GM19193 (cell line): ENCODE results near the gene KIF26B.

ENCODE experiments used
- POLR2A ChIP-seq: IDR thresholded peaks from 4 replicates; pipeline ENCODE4 v1.6.1; 2011; ENCODE audit not compliant: insufficient read depth, insufficient read length; ENCODE audit errors: extremely low read depth

KIF26B gene

DNA sequence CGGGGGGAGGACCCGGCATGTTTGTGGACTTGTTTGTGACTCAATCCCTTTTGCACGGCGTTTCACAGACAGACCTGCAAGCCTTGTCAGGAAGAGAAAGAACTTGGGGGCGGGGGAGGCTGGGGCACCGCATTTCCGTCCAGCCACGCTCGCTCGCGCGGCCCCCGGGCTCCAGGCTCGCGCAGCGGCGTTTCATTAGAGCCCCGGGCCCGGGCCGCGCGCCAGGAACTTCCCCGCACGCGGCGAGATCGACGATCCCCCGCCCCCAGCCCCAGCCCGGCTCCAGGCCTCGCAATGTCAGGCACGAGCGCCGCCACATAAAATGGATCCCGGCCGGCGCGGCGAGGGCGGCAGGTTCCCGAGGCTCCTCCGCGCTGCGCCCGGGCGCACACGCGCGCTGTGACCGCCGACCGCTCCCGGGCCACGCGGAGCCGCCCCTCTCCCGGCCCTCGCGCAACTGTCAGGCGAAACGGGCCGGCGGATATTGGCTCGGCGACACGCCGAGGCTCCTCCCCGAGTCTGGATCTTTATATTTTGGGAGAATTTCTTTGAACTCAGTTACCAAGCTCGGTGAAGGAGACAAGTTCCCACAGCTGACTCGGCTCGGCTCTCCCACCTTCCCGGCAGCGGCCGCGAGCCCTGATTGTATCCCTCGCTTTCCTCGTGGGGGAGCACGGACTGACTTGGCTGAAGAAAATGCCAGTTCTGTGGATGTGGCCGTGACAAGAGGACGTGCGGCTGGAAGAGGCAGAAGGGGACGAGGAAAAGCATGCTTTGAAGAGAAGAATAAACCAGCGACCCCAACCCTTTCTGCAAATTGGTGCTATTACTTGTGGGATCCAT is at the start of gene KIF26B:
Gene KIF26B, plus strand, starts transcription at position 557 of the 843 bp plus-strand sequence. CDS start 440 bp downstream, outside the sequence.
- no peak for TF ChIP-seq POLR2A

GRCh38 chr1:245105042-245105441 is 49.7 kb upstream of the KIF26B start:
- TF ChIP-seq POLR2A, result no peak

- TF ChIP-seq POLR2A, result no peak
These were observed 48.9 kb upstream of the KIF26B start for GRCh38 chr1:245105815-245106410.

GRCh38 chr1:245107776-245108114 is 47.0 kb upstream of the KIF26B start:
- no peak for TF ChIP-seq POLR2A

GRCh38 chr1:245108246-245108645 is 46.5 kb upstream of the KIF26B start:
- no peak for TF ChIP-seq POLR2A

DNA sequence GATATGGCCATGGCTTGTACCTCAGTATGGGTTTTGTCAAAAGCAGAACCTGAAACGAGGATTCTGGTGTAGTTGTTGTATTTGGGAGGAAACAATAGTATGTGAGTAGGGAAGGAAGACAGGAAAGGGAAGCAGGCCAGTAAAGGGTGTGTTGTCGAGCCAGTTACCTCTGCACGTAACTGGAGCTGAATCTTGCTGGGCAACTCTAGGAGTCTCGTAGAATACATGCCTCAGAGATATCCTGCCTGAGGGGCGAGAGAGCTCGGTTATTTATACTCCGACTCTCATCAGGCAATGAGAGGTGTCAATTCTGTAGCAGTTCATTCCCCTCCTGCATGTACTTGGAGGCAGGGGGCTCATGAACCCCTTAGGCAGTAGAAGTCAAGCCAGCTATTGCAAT is 45.9 kb upstream of the KIF26B start:
- no peak for TF ChIP-seq POLR2A

- TF ChIP-seq POLR2A, result no peak
These were observed 44.4 kb upstream of the KIF26B start for GRCh38 chr1:245110406-245110805.

DNA sequence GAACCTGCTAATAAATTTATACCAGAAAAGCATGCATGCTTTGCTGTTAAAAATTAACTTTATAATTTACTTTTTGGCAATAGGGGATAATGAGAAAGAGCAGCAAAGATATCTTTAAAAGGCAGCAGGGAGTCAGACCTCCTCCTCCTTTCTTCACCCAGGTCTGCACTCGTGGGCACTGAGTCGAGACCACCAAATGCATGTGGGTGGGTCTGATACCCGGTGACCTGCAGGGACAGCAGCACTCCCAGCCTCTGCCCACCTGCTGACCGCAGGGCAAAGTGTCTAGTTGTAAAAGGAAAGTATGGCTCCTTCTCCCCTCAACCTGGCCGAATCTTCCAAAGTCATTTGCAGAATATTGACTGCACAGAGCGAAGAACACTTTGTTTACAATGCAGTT is 43.7 kb upstream of the KIF26B start:
- TF ChIP-seq POLR2A, result no peak

DNA sequence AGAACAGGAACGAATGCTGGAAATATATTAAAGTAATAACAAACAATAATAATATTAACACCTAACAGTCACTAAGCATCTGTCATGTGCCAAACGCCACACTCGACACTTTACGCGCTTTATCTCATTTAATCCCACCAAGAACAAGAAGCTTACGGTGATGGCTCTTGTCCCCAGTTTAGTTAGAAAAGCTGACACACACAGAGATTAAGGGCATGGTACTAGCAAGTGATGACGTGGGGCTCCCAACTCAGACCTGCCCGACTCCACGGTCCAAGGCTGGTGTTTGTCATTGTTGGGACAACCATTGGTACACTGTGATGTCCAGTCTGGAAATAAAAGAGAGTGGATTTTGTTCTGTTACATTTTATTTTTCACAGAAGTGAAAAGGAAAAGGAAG is 41.1 kb upstream of the KIF26B start:
- TF ChIP-seq POLR2A, result no peak

GRCh38 chr1:245116131-245116530 is 38.7 kb upstream of the KIF26B start:
- TF ChIP-seq POLR2A, result no peak

GRCh38 chr1:245116751-245117150 is 38.0 kb upstream of the KIF26B start:
- TF ChIP-seq POLR2A, result no peak

- TF ChIP-seq POLR2A, result no peak
These were observed 36.7 kb upstream of the KIF26B start for GRCh38 chr1:245118066-245118465.

DNA sequence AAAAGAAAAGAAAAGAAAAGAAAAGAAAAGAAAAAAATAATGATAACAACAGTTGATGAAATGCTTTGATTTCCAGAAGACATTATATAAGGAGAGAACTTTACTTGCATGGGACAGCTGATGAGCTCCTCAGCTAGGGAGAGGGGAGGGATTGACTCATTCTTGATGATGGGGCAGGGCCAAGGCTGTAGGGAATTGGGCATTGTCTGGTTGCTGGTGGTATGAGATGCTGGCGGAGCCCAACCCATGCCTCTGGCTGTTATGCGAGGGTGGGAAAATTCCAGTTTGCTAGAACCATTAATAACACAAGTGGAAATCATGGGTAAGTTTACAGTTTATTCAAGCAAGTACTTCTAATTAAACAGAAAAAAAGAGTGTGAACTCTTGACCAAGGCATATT is 36.0 kb upstream of the KIF26B start:
- no peak for TF ChIP-seq POLR2A

DNA sequence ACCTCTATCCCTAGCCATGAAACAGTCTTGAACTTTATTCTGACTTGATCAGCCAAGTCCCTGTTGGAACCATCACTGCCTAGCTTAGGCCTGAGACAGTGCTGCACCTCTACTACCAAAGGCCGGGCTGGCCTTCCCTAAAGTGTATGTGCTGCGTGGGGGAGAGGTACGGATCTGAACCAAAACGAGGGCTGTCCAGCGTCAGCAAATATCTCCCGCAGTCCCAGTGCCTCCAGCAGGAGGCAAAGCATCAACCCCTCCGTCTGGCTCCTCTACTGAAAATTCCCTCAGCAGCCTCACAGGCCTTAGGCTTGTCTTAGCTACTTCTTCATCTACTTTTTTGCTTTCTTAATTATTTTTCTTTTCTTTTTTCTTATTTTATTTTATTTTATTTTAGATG is 33.3 kb upstream of the KIF26B start:
- no peak for TF ChIP-seq POLR2A

GRCh38 chr1:245124241-245124640 is 30.5 kb upstream of the KIF26B start:
- TF ChIP-seq POLR2A, result no peak

GRCh38 chr1:245124644-245125043 is 30.1 kb upstream of the KIF26B start:
- no peak for TF ChIP-seq POLR2A
